B cell (primary cell): Measurements from ENCODE around the gene POTEB.
"Not testable (repeated sequence)": the region's sequence is repeated elsewhere in the genome, so short reads cannot be mapped to it uniquely, and the experiment has no call there.

Experiments used
- EZH2 ChIP-seq: IDR thresholded peaks from 2 replicates; pipeline ENCODE4 v1.6.1; 2012; ENCODE audit warnings: borderline replicate concordance, low read depth, mild to moderate bottlenecking, moderate library complexity, low read length; ENCODE audit not compliant: insufficient read depth, poor library complexity, severe bottlenecking
- TF ChIP-seq, protein P1 (sequence below): fragments of 200-600 bp; IDR thresholded peaks from one replicate; pipeline ENCODE4 v1.8.0; 2022; ENCODE audit warnings: antibody characterized with exemption, mild to moderate bottlenecking

DNA sequence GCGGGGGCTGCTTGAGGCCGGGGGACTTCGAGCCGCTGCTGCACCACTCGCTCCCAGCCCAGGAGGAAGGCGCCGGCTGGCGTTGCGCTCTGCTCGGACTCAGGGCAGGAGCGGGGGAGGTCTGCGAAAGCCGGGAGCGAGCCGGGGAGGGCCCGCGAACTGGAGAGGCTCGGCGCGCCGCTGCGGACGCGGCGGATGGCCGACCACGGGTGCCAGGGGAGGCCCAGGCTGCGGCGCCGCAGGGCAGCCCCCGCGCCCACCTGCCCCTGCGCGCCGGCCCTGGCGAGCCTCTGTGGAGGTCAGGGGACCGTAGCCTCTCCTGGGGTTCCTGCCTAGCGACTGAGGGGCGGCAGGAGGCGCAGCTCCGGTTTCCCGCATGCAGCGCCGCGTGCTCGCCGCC, 12.0 kb upstream of the POTEB start:
- TF ChIP-seq, protein P1, sequence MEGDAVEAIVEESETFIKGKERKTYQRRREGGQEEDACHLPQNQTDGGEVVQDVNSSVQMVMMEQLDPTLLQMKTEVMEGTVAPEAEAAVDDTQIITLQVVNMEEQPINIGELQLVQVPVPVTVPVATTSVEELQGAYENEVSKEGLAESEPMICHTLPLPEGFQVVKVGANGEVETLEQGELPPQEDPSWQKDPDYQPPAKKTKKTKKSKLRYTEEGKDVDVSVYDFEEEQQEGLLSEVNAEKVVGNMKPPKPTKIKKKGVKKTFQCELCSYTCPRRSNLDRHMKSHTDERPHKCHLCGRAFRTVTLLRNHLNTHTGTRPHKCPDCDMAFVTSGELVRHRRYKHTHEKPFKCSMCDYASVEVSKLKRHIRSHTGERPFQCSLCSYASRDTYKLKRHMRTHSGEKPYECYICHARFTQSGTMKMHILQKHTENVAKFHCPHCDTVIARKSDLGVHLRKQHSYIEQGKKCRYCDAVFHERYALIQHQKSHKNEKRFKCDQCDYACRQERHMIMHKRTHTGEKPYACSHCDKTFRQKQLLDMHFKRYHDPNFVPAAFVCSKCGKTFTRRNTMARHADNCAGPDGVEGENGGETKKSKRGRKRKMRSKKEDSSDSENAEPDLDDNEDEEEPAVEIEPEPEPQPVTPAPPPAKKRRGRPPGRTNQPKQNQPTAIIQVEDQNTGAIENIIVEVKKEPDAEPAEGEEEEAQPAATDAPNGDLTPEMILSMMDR, result not testable (repeated sequence)
- TF ChIP-seq EZH2, result not testable (repeated sequence)
